ENCODE measurements around the gene PLBD2.

- no peak for TF ChIP-seq CTCF (conservative IDR thresholded peaks at IDR 0.05; ENCODE audit: low read length)
- no peak for TF ChIP-seq EZH2phosphoT487 (IDR thresholded peaks at IDR 0.05; ENCODE audit: borderline replicate concordance)
These were observed 44.3 kb downstream of the PLBD2 start for GRCh38 chr12:113402586-113403260.

All from Loucy (cell line).